ENCODE measurements around the gene CDH4.

GRCh38 chr20:61317966-61318530 is 66.0 kb downstream of the CDH4 start:
- TF ChIP-seq CTCF (IDR thresholded peaks at IDR 0.05; ENCODE audit: insufficient read depth, low read length): no peak
- no peak for TF ChIP-seq GABPA (IDR thresholded peaks at IDR 0.05; ENCODE audit: low read depth)
